Trophoblast cell (in vitro differentiated cells and primary cell): ENCODE results near the gene ALDH2.
"Not testable (repeated sequence)": the region's sequence is repeated elsewhere in the genome, so short reads cannot be mapped to it uniquely, and the experiment has no call there.

ENCODE experiments used
- DNase-seq, 2 donors: peaks; one replicate each; pipeline ENCODE4 v3.0.0-alpha.2; 2016
- H2AFZ ChIP-seq: 2 replicates; pipeline ENCODE4 v1.6.1; 2013; ENCODE audit warnings: low read length, moderate library complexity, mild to moderate bottlenecking; ENCODE audit not compliant: insufficient read depth, poor library complexity
- H2AK5ac ChIP-seq: 2 replicates; pipeline ENCODE4 v1.6.1; 2013; ENCODE audit warnings: mild to moderate bottlenecking, low read length
- H2BK120ac ChIP-seq: 2 replicates; pipeline ENCODE4 v1.6.1; 2013; ENCODE audit warnings: low read length, mild to moderate bottlenecking, moderate library complexity; ENCODE audit not compliant: insufficient read depth, poor library complexity
- H2BK12ac ChIP-seq: 2 replicates; pipeline ENCODE4 v1.6.1; 2013; ENCODE audit warnings: mild to moderate bottlenecking, low read length, moderate library complexity
- H2BK5ac ChIP-seq: 2 replicates; pipeline ENCODE4 v1.6.1; 2013; ENCODE audit warnings: low read length, low read depth, moderate library complexity, mild to moderate bottlenecking; ENCODE audit not compliant: poor library complexity
- H3K14ac ChIP-seq: 2 replicates; pipeline ENCODE4 v1.6.1; 2013; ENCODE audit warnings: mild to moderate bottlenecking, low read length
- H3K18ac ChIP-seq: 2 replicates; pipeline ENCODE4 v1.6.1; 2013; ENCODE audit warnings: mild to moderate bottlenecking, low read length
- H3K23ac ChIP-seq: 2 replicates; pipeline ENCODE4 v1.6.1; 2013; ENCODE audit warnings: low read length
- H3K27ac ChIP-seq: 2 replicates; pipeline ENCODE4 v1.5.1; 2013; ENCODE audit warnings: low read depth, mild to moderate bottlenecking, inconsistent platforms, low read length, moderate library complexity
- H3K27me3 ChIP-seq: 2 replicates; pipeline ENCODE4 v1.6.1; 2013; ENCODE audit warnings: inconsistent platforms, mild to moderate bottlenecking, low read length, moderate library complexity; ENCODE audit not compliant: insufficient read depth
- H3K36me3 ChIP-seq, 2 experiments: 1 replicate in 1 of 2; 2 replicates in 1 of 2; pipeline ENCODE4 v1.6.1; 2013; ENCODE audit warnings: low read length in 2 of 2, mild to moderate bottlenecking in 2 of 2, moderate library complexity in 1 of 2; ENCODE audit not compliant: insufficient read depth in 2 of 2, control insufficient read depth in 1 of 2
- H3K4ac ChIP-seq: 2 replicates; pipeline ENCODE4 v1.6.1; 2013; ENCODE audit warnings: low read depth, mild to moderate bottlenecking, low read length, moderate library complexity
- H3K4me1 ChIP-seq, 2 experiments: 1 replicate in 1 of 2; 2 replicates in 1 of 2; pipeline ENCODE4 v1.6.1; 2013; ENCODE audit warnings: low read length in 2 of 2, mild to moderate bottlenecking in 2 of 2, moderate library complexity in 1 of 2; ENCODE audit not compliant: insufficient read depth in 2 of 2, control insufficient read depth in 1 of 2
- H3K4me2 ChIP-seq: 2 replicates; pipeline ENCODE4 v1.6.1; 2013; ENCODE audit warnings: inconsistent platforms, mild to moderate bottlenecking, low read length, moderate library complexity
- H3K4me3 ChIP-seq: 2 replicates; pipeline ENCODE4 v1.5.1; 2013; ENCODE audit warnings: mild to moderate bottlenecking, low read depth, low read length, inconsistent platforms
- H3K79me1 ChIP-seq: one replicate; pipeline ENCODE4 v1.6.1; 2013; ENCODE audit warnings: low read length
- H3K79me2 ChIP-seq: 2 replicates; pipeline ENCODE4 v1.6.1; 2013; ENCODE audit warnings: low read length, mild to moderate bottlenecking; ENCODE audit not compliant: control insufficient read depth, insufficient read depth, poor library complexity
- H3K9ac ChIP-seq: 2 replicates; pipeline ENCODE4 v1.6.1; 2013; ENCODE audit warnings: mild to moderate bottlenecking, low read length
- H3K9me3 ChIP-seq: 2 replicates; pipeline ENCODE4 v1.6.1; 2013; ENCODE audit warnings: low read depth, mild to moderate bottlenecking, control low read depth, inconsistent platforms, low read length; ENCODE audit not compliant: insufficient read depth
- H4K12ac ChIP-seq: 2 replicates; pipeline ENCODE4 v1.6.1; 2013; ENCODE audit warnings: low read depth, mild to moderate bottlenecking, low read length, moderate library complexity
- H4K8ac ChIP-seq: 2 replicates; pipeline ENCODE4 v1.6.1; 2013; ENCODE audit warnings: low read depth, mild to moderate bottlenecking, low read length, moderate library complexity
- H4K91ac ChIP-seq: one replicate; pipeline ENCODE4 v1.6.1; 2013; ENCODE audit warnings: low read depth, mild to moderate bottlenecking, low read length, moderate library complexity
- WGBS: extraction: QIAGEN DNeasy Blood & Tissue Kit; methylation state at CpG from one replicate; pipeline ENCODE4 v1.1.7; 2013; ENCODE audit warnings: missing lambda C conversion rate; ENCODE audit not compliant: insufficient read length, insufficient coverage; ENCODE audit errors: extremely low coverage; 5-methylcytosine and 5-hydroxymethylcytosine counted together

ALDH2 gene

GRCh38 chr12:111816065-111816615 is 49.4 kb downstream of the ALDH2 start:
- H2BK5ac ChIP-seq = no peak overlapping the region
- H4K91ac ChIP-seq = no peak overlapping the region
- H2BK12ac ChIP-seq = no peak overlapping the region
- no peaks in the 10 kb centered on the region for H3K9me3 ChIP-seq
- H3K23ac ChIP-seq = no peak overlapping the region
- no peaks in the 10 kb centered on the region for H3K27me3 ChIP-seq
- peak; percentile 23 to 59 for DNase-seq
- H2AK5ac ChIP-seq = no peak overlapping the region
- peak overlapping the region; percentile 3 for H3K27ac ChIP-seq
- H3K18ac ChIP-seq = no peak overlapping the region
- peaks cover 2 to 11% of the 10 kb centered on the region in 2 experiments for H3K4me1 ChIP-seq
- H3K14ac ChIP-seq = no peak overlapping the region
- H2BK120ac ChIP-seq = no peak overlapping the region
- no CpG with 5 or more reads among the region's 6 CpGs for WGBS
- H2AFZ ChIP-seq = no peak overlapping the region
- H3K79me2 ChIP-seq = peaks cover 2% of the 10 kb centered on the region
- H4K12ac ChIP-seq = no peak overlapping the region
- no peak overlapping the region for H4K8ac ChIP-seq
- H3K9ac ChIP-seq = no peak overlapping the region
- no peak overlapping the region for H3K4me2 ChIP-seq
- no peak overlapping the region for H3K4ac ChIP-seq
- H3K79me1 ChIP-seq = peaks cover 19% of the 10 kb centered on the region
- H3K4me3 ChIP-seq = no peak overlapping the region
- H3K36me3 ChIP-seq = peaks cover 0 to 2% of the 10 kb centered on the region in 2 experiments

DNA sequence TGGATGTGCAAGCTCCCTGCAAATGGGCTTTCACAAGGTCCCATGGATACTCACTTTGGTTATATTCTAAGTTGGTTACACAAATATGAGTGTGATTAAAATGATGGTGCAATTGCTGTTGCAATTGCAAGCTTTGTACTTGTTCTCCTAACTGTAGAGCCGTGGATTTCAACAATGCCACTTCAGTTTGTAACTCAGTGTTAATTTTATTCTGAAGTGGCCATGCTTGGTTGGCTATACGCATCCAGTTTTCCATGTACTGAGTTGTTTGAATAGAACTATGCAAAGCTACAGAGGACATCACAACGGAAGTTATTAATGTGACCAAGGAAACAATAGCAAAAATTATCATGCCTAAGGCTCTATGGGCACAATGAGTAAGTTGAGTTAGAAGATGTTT is 50.2 kb downstream of the ALDH2 start:
- H3K14ac ChIP-seq, H3K23ac ChIP-seq, H2BK12ac ChIP-seq, H2AK5ac ChIP-seq, H4K12ac ChIP-seq, H2AFZ ChIP-seq, H3K4me3 ChIP-seq, H3K79me2 ChIP-seq, H3K4me2 ChIP-seq, H3K36me3 ChIP-seq, H3K9ac ChIP-seq, DNase-seq, H2BK5ac ChIP-seq, H2BK120ac ChIP-seq, H3K4ac ChIP-seq, H4K8ac ChIP-seq, H3K9me3 ChIP-seq, H3K27me3 ChIP-seq, H3K18ac ChIP-seq: not testable (repeated sequence)
- WGBS = no CpG with 5 or more reads among the region's 3 CpGs
- H4K91ac ChIP-seq = peak overlapping the region; percentile 30
- peak overlapping the region; percentile 16 for H3K27ac ChIP-seq
- peaks cover 19% of the 10 kb centered on the region for H3K79me1 ChIP-seq
- peaks cover 0 to 11% of the 10 kb centered on the region in 2 experiments for H3K4me1 ChIP-seq

- peak overlapping the region; percentile 93 for H4K91ac ChIP-seq
- no peak overlapping the region for H2AFZ ChIP-seq
- peak overlapping the region; percentile 99 for H2BK12ac ChIP-seq
- no CpG with 5 or more reads among the region's 8 CpGs for WGBS
- no peaks in the 10 kb centered on the region for H3K27me3 ChIP-seq
- H2AK5ac ChIP-seq = peak overlapping the region; percentile 90
- H3K9ac ChIP-seq = no peak overlapping the region
- H3K79me1 ChIP-seq = peaks cover 22% of the 10 kb centered on the region
- DNase-seq = peak in 1 of 2 donors; percentile 6
- peak overlapping the region; percentile 1 for H3K4ac ChIP-seq
- peaks cover 2 to 13% of the 10 kb centered on the region in 2 experiments for H3K4me1 ChIP-seq
- H3K18ac ChIP-seq = peak overlapping the region; percentile 33
- no peak overlapping the region for H3K27ac ChIP-seq
- H3K79me2 ChIP-seq = peaks cover 2% of the 10 kb centered on the region
- H3K4me2 ChIP-seq = no peak overlapping the region
- H4K8ac ChIP-seq = peak overlapping the region; percentile 51
- no peaks in the 10 kb centered on the region for H3K36me3 ChIP-seq
- H3K9me3 ChIP-seq = peaks cover under 1% of the 10 kb centered on the region
- H3K14ac ChIP-seq = peak overlapping the region; percentile 86
- peak overlapping the region; percentile 94 for H2BK120ac ChIP-seq
- peak overlapping the region; percentile 37 for H3K23ac ChIP-seq
- H3K4me3 ChIP-seq = no peak overlapping the region
- H2BK5ac ChIP-seq = peak overlapping the region; percentile 80
- H4K12ac ChIP-seq = no peak overlapping the region
Observed at GRCh38 chr12:111818340-111818739, 51.6 kb downstream of the ALDH2 start.

DNA sequence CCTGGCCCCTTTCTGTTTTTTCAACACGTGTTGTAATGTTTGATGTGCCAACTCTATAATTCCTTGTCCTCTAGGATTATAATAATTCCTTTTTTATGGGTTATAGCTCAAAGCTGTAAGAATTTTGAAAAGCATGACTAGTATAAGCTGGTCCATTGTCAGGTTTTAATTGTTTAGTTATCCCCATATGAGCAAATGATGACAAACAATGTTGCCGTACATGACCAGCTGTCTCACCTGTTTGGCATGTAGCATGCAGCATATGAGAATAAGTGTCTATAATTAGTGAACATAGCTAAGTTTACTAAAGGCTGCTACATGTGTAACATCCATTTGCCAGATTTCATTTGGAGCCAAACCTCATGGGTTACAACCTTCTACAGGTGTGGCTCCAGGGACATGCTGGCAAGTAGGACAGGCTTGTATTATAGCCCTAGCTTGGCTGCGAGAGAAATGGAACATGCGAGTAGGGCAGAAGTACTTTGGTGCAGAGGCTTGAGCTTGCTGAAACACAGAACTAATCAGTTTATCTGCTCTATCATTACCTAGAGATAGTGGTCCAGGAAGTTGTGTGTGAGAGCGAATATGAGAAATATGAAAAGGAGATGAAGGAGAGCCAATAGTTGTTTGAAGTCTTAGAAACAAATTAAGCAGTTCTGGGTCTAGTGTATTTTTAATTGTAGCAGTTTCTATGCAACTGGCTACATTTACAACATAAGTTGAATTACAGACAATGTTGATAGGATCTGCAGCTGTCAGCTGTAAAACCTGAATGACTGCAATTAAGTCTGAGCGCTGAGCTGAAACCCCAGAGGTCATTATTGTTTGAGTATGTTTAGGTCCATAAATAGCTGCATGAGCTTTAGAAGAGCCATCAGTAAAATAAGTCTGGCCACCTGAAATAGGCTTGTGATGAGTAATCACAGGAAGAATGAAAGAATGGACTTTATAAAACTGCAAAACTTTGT is 52.7 kb downstream of the ALDH2 start:
- Histone ChIP-seq H3K9me3 (peaks cover 1% of the 10 kb centered on the region), H3K27me3 (no peaks in the 10 kb centered on the region), H3K18ac (no peak overlapping the region), H2BK12ac (peak overlapping the region; percentile 70), H3K36me3 (no peaks in the 10 kb centered on the region), H3K23ac (no peak overlapping the region), H2AFZ (no peak overlapping the region), H4K91ac (peak overlapping the region; percentile 74), H4K8ac (peak overlapping the region; percentile 53), H3K9ac (no peak overlapping the region), H3K79me1 (peaks cover 26% of the 10 kb centered on the region), H3K4me3 (no peak overlapping the region), H3K14ac (peak overlapping the region; percentile 76), H2BK5ac (peak overlapping the region; percentile 72), H3K4me2 (peak overlapping the region; percentile 18), H3K79me2 (peaks cover 2% of the 10 kb centered on the region), H2AK5ac (no peak overlapping the region), H3K4me1 (peaks cover 4 to 15% of the 10 kb centered on the region in 2 experiments), H4K12ac (no peak overlapping the region), H3K4ac (no peak overlapping the region), H2BK120ac (peak overlapping the region; percentile 91), H3K27ac (peak overlapping the region; percentile 87)
- 100% methylated on average over 1 of the region's 6 CpGs for WGBS
- peak; percentile 88 to 94 for DNase-seq
